GM12878 (cell line): ENCODE measurements around the gene RAI14.

Experiments used
- ELK1 ChIP-seq: IDR thresholded peaks from 2 replicates; pipeline ENCODE4 v1.6.1; 2012; ENCODE audit warnings: low read depth, low read length, improper control_type of control experiment
- ESRRA ChIP-seq: IDR thresholded peaks from 2 replicates; pipeline ENCODE4 v1.6.1; 2012; ENCODE audit warnings: mild to moderate bottlenecking, low read length, improper control_type of control experiment
- RAD51 ChIP-seq: fragments of 450-650 bp; IDR thresholded peaks from 2 replicates; pipeline ENCODE4 v1.6.1; 2016; ENCODE audit warnings: moderate library complexity, mild to moderate bottlenecking, inconsistent platforms
- SIX5 ChIP-seq: IDR thresholded peaks from 2 replicates; pipeline ENCODE4 v1.6.1; 2011; ENCODE audit warnings: mild to moderate bottlenecking, low read depth, low read length, moderate library complexity; ENCODE audit not compliant: severe bottlenecking
- YY1 ChIP-seq: IDR thresholded peaks from 2 replicates; pipeline ENCODE4 v1.6.1; 2011; ENCODE audit warnings: low read depth, mild to moderate bottlenecking, low read length
- ZNF274 ChIP-seq: IDR thresholded peaks from one replicate; pipeline ENCODE4 v1.8.0; 2011; ENCODE audit not compliant: insufficient read length, insufficient read depth
- TF ChIP-seq, protein P1 (sequence below): IDR thresholded peaks from 2 replicates; pipeline ENCODE4 v1.6.1; 2012; ENCODE audit warnings: low read depth, low read length, improper control_type of control experiment
- TF ChIP-seq, protein P2 (sequence below), 3 experiments: IDR thresholded peaks in 2 of 3; conservative IDR thresholded peaks in 1 of 3; 2 replicates each; pipeline ENCODE4 v1.5.1; 2011; ENCODE audit warnings: low read depth in 3 of 3, low read length in 3 of 3, mild to moderate bottlenecking in 3 of 3, control low read depth in 2 of 3, moderate library complexity in 2 of 3, inconsistent platforms in 1 of 3, mixed read lengths in 1 of 3; ENCODE audit not compliant: control insufficient read depth in 2 of 3, insufficient read depth in 1 of 3; ENCODE audit errors: extremely low read depth in 1 of 3
- TF ChIP-seq, protein P3 (sequence below): fragments of 450-650 bp; IDR thresholded peaks from 2 replicates; pipeline ENCODE4 v1.6.1; 2016; ENCODE audit warnings: mild to moderate bottlenecking

- no peak for TF ChIP-seq YY1
- TF ChIP-seq, protein P1, sequence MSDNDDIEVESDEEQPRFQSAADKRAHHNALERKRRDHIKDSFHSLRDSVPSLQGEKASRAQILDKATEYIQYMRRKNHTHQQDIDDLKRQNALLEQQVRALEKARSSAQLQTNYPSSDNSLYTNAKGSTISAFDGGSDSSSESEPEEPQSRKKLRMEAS = no peak
- TF ChIP-seq ELK1 = no peak
- no peak for TF ChIP-seq SIX5
- no peak for TF ChIP-seq RAD51
- TF ChIP-seq, protein P2, sequence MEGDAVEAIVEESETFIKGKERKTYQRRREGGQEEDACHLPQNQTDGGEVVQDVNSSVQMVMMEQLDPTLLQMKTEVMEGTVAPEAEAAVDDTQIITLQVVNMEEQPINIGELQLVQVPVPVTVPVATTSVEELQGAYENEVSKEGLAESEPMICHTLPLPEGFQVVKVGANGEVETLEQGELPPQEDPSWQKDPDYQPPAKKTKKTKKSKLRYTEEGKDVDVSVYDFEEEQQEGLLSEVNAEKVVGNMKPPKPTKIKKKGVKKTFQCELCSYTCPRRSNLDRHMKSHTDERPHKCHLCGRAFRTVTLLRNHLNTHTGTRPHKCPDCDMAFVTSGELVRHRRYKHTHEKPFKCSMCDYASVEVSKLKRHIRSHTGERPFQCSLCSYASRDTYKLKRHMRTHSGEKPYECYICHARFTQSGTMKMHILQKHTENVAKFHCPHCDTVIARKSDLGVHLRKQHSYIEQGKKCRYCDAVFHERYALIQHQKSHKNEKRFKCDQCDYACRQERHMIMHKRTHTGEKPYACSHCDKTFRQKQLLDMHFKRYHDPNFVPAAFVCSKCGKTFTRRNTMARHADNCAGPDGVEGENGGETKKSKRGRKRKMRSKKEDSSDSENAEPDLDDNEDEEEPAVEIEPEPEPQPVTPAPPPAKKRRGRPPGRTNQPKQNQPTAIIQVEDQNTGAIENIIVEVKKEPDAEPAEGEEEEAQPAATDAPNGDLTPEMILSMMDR (IDR thresholded peaks at IDR 0.05 in 2 of 3, conservative IDR thresholded peaks at IDR 0.05 in 1 of 3; ENCODE audit: control insufficient read depth in 2 of 3, extremely low read depth in 1 of 3, insufficient read depth in 1 of 3, low read depth in 3 of 3, low read length in 3 of 3) = no peak
- TF ChIP-seq, protein P3, sequence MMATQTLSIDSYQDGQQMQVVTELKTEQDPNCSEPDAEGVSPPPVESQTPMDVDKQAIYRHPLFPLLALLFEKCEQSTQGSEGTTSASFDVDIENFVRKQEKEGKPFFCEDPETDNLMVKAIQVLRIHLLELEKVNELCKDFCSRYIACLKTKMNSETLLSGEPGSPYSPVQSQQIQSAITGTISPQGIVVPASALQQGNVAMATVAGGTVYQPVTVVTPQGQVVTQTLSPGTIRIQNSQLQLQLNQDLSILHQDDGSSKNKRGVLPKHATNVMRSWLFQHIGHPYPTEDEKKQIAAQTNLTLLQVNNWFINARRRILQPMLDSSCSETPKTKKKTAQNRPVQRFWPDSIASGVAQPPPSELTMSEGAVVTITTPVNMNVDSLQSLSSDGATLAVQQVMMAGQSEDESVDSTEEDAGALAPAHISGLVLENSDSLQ = no peak
- no peak for TF ChIP-seq ZNF274
- TF ChIP-seq ESRRA = no peak
Measured at GRCh38 chr5:34651791-34652190, 4.3 kb upstream of the RAI14 start.
